Neural progenitor cell (in vitro differentiated cells): ENCODE data around the gene SHBG. TPM values are rescaled to one million over a fixed set of nuclear protein-coding genes. Genes with fewer than 3 reads are reported as not detected.

ENCODE experiments used
- DNase-seq: peaks from one replicate; pipeline ENCODE4 v3.0.0-alpha.2; 2016; ENCODE audit warnings: low spot score
- H2AFZ ChIP-seq: fragments of 200-600 bp; sonication (generic); replicated peaks from 2 replicates; pipeline ENCODE4 v1.6.1; 2016; ENCODE audit warnings: antibody characterized with exemption
- H3F3A ChIP-seq: fragments of 200-600 bp; sonication (generic); 2 replicates; pipeline ENCODE4 v1.6.1; 2016; ENCODE audit warnings: antibody characterized with exemption, low read depth
- H3K27ac ChIP-seq: fragments of 200-600 bp; sonication (generic); 2 replicates; pipeline ENCODE4 v1.5.1; 2016; ENCODE audit warnings: mild to moderate bottlenecking
- H3K27me3 ChIP-seq: fragments of 200-600 bp; sonication (generic); 2 replicates; pipeline ENCODE4 v1.6.1; 2016; ENCODE audit warnings: mild to moderate bottlenecking, moderate library complexity
- H3K36me3 ChIP-seq: fragments of 200-600 bp; sonication (generic); 2 replicates; pipeline ENCODE4 v1.5.1; 2016
- H3K4me1 ChIP-seq: fragments of 200-600 bp; sonication (generic); 2 replicates; pipeline ENCODE4 v1.6.1; 2016; ENCODE audit warnings: mixed run types
- H3K4me2 ChIP-seq: fragments of 200-600 bp; sonication (generic); 2 replicates; pipeline ENCODE4 v1.6.1; 2016
- H3K4me3 ChIP-seq: fragments of 200-600 bp; sonication (generic); 2 replicates; pipeline ENCODE4 v1.5.1; 2016
- H3K79me2 ChIP-seq: fragments of 200-600 bp; sonication (generic); 2 replicates; pipeline ENCODE4 v1.6.1; 2016; ENCODE audit warnings: low read depth
- H3K9ac ChIP-seq: fragments of 200-600 bp; sonication (generic); 2 replicates; pipeline ENCODE4 v1.6.1; 2016
- H3K9me3 ChIP-seq: fragments of 200-600 bp; sonication (generic); 2 replicates; pipeline ENCODE4 v1.5.1; 2016; ENCODE audit warnings: low read depth
- H4K20me1 ChIP-seq: fragments of 200-600 bp; sonication (generic); 2 replicates; pipeline ENCODE4 v1.6.1; 2016; ENCODE audit warnings: low read depth
- H3K27ac Mint-ChIP-seq: 3 replicates; pipeline ENCODE4 v1.8.0; 2021; ENCODE audit warnings: mixed read lengths
- H3K27me3 Mint-ChIP-seq: 2 replicates; pipeline ENCODE4 v1.8.0; 2022; ENCODE audit warnings: low read depth, mild to moderate bottlenecking, inconsistent platforms, moderate library complexity, mixed read lengths; ENCODE audit not compliant: insufficient read depth
- H3K36me3 Mint-ChIP-seq: 3 replicates; pipeline ENCODE4 v1.8.0; 2021; ENCODE audit warnings: mixed read lengths
- H3K4me1 Mint-ChIP-seq: 3 replicates; pipeline ENCODE4 v1.8.0; 2021; ENCODE audit warnings: mixed read lengths
- H3K4me3 Mint-ChIP-seq: 3 replicates; pipeline ENCODE4 v1.8.0; 2021; ENCODE audit warnings: mild to moderate bottlenecking, moderate library complexity, mixed read lengths
- H3K9me3 Mint-ChIP-seq: 3 replicates; pipeline ENCODE4 v1.8.0; 2020; ENCODE audit warnings: mixed read lengths
- CTCF ChIP-seq: fragments of 200-600 bp; sonication (generic); IDR thresholded peaks from 2 replicates; pipeline ENCODE4 v1.5.1; 2017; ENCODE audit warnings: antibody characterized with exemption, mild to moderate bottlenecking
- EZH2 ChIP-seq: fragments of 200-600 bp; sonication (generic); IDR thresholded peaks from 2 replicates; pipeline ENCODE4 v1.6.1; 2017; ENCODE audit warnings: antibody characterized with exemption, mild to moderate bottlenecking, moderate library complexity
- EZH2phosphoT487 ChIP-seq: fragments of 200-600 bp; sonication (generic); IDR thresholded peaks from 2 replicates; pipeline ENCODE4 v1.6.1; 2017; ENCODE audit warnings: antibody characterized with exemption
- total RNA-seq: library from RNA; depleted of rRNA; stranded (reverse); fragments of >200 nt; gene quantifications from 2 replicates; pipeline ENCODE4 v1.2.3, GENCODE V29; 2015; ENCODE audit warnings: low replicate concordance

SHBG gene
- total RNA-seq, 1 donor from 2014 or later, result not detected

- Histone ChIP-seq H3K36me3 (no peaks in the 10 kb centered on the region), H3K4me1 (peaks cover 4% of the 10 kb centered on the region), H3K27me3 (no peaks in the 10 kb centered on the region), H4K20me1 (no peaks in the 10 kb centered on the region), H3K9me3 (no peaks in the 10 kb centered on the region), H3K4me2 (peak overlapping the region; percentile 86), H3F3A (peaks cover 13% of the 10 kb centered on the region), H3K79me2 (no peaks in the 10 kb centered on the region), H3K4me3 (peak overlapping the region; percentile 92), H3K9ac (peak overlapping the region; percentile 88), H2AFZ (peak overlapping the region; percentile 86), H3K27ac (no peak overlapping the region)
- Mint-ChIP-seq H3K27me3 (peaks cover 12% of the 10 kb centered on the region), H3K27ac (peak overlapping the region; percentile 96), H3K9me3 (peaks cover 2% of the 10 kb centered on the region), H3K36me3 (peaks cover 6% of the 10 kb centered on the region), H3K4me3 (peak overlapping the region; percentile 95), H3K4me1 (peaks cover 22% of the 10 kb centered on the region)
- TF ChIP-seq EZH2 (no peak), CTCF (no peak)
- no peak for DNase-seq
Observed at GRCh38 chr17:7626956-7627249, 3.0 kb upstream of the SHBG start.

GRCh38 chr17:7627250-7628121 lies 2.4 kb upstream of the SHBG start, which contains the start of gene SAT2:
SAT2 (minus strand) TSS chr17:7627821; CDS start chr17:7627635, 186 bp downstream.
- H3K27ac ChIP-seq, result peak within 1 kb of the TSS; percentile 86
- Mint-ChIP-seq H3K4me3 (peak within 1 kb of the TSS; percentile 95), H3K9me3 (peaks cover 2% of the 10 kb centered on the region), H3K36me3 (peaks cover 6% of the 10 kb centered on the region), H3K4me1 (peaks cover 24% of the 10 kb centered on the region), H3K27ac (peak within 1 kb of the TSS; percentile 96), H3K27me3 (peaks cover 12% of the 10 kb centered on the region)
- no peaks in the 10 kb centered on the region for H3K27me3 ChIP-seq
- peaks cover 13% of the 10 kb centered on the region for H3F3A ChIP-seq
- no peaks in the 10 kb centered on the region for H3K9me3 ChIP-seq
- H3K4me2 ChIP-seq, result peak within 1 kb of the TSS; percentile 86
- H4K20me1 ChIP-seq, result no peaks in the 10 kb centered on the region
- no peaks in the 10 kb centered on the region for H3K36me3 ChIP-seq
- peak within 1 kb of the TSS; percentile 92 for H3K4me3 ChIP-seq
- H3K79me2 ChIP-seq, result no peaks in the 10 kb centered on the region
- TF ChIP-seq EZH2, result peak; percentile 28
- no peak for TF ChIP-seq EZH2phosphoT487
- peak within 1 kb of the TSS; percentile 88 for H3K9ac ChIP-seq
- H2AFZ ChIP-seq, result peak within 1 kb of the TSS; percentile 86
- H3K4me1 ChIP-seq, result peaks cover 4% of the 10 kb centered on the region
- DNase-seq, result peak; percentile 94

- H3K27ac Mint-ChIP-seq, result peak overlapping the region; percentile 21
- TF ChIP-seq CTCF, result no peak
- TF ChIP-seq EZH2phosphoT487, result no peak
- no peaks in the 10 kb centered on the region for H3K36me3 ChIP-seq
- no peak overlapping the region for H3K4me3 ChIP-seq
- H3K4me3 Mint-ChIP-seq, result no peak overlapping the region
- no peaks in the 10 kb centered on the region for H3K79me2 ChIP-seq
- H2AFZ ChIP-seq, result no peak overlapping the region
- no peak for DNase-seq
- H3K27ac ChIP-seq, result no peak overlapping the region
- no peak overlapping the region for H3K9ac ChIP-seq
- H3K27me3 ChIP-seq, result no peaks in the 10 kb centered on the region
- H3K36me3 Mint-ChIP-seq, result no peaks in the 10 kb centered on the region
- H3K4me1 ChIP-seq, result peaks cover 7% of the 10 kb centered on the region
- no peak overlapping the region for H3K4me2 ChIP-seq
- H3K27me3 Mint-ChIP-seq, result peaks cover 5% of the 10 kb centered on the region
- H3K9me3 Mint-ChIP-seq, result no peaks in the 10 kb centered on the region
- H3K9me3 ChIP-seq, result no peaks in the 10 kb centered on the region
- peaks cover 13% of the 10 kb centered on the region for H3F3A ChIP-seq
- H4K20me1 ChIP-seq, result no peaks in the 10 kb centered on the region
- peaks cover 48% of the 10 kb centered on the region for H3K4me1 Mint-ChIP-seq
Observed at GRCh38 chr17:7631398-7632380, 1.8 kb downstream of the SHBG start.
